Keratinocyte (primary cell): ENCODE results near the gene AKAP8L. TPM values are rescaled to one million over a fixed set of nuclear protein-coding genes. Genes with fewer than 3 reads are reported as not detected.

ENCODE experiments used
- DNase-seq: peaks from one replicate; pipeline ENCODE4 v3.0.0-alpha.2; 2011; ENCODE audit warnings: low read depth, missing footprints, low spot score
- FAIRE-seq: peaks from 2 replicates; lab custom pipeline; 2011; peaks lifted over from hg19 to GRCh38; lab: Jason Lieb, UNC
- H2AFZ ChIP-seq: 2 replicates; pipeline ENCODE4 v1.6.0; 2012; ENCODE audit warnings: low read length, control low read depth, inconsistent platforms; ENCODE audit not compliant: control insufficient read depth
- H3K27ac ChIP-seq: 2 replicates; pipeline ENCODE4 v1.5.1; 2011; ENCODE audit warnings: low read length; ENCODE audit not compliant: control insufficient read depth, insufficient read depth
- H3K27me3 ChIP-seq: 3 replicates; pipeline ENCODE4 v1.6.0; 2011; ENCODE audit warnings: low read length; ENCODE audit not compliant: control insufficient read depth, insufficient read depth; ENCODE audit errors: extremely low read depth
- H3K36me3 ChIP-seq, 2 experiments: 2 replicates in 1 of 2; 3 replicates in 1 of 2; pipeline ENCODE4 v1.5.1; 2011; ENCODE audit warnings: low read length in 2 of 2, mild to moderate bottlenecking in 1 of 2; ENCODE audit not compliant: control insufficient read depth in 2 of 2, insufficient read depth in 2 of 2; ENCODE audit errors: extremely low read depth in 1 of 2
- H3K4me1 ChIP-seq: 3 replicates; pipeline ENCODE4 v1.5.1; 2011; ENCODE audit warnings: low read length; ENCODE audit not compliant: control insufficient read depth, insufficient read depth; ENCODE audit errors: extremely low read depth
- H3K4me2 ChIP-seq: 3 replicates; pipeline ENCODE4 v1.6.0; 2011; ENCODE audit warnings: low read depth, low read length; ENCODE audit not compliant: control insufficient read depth, insufficient read depth; ENCODE audit errors: extremely low read depth
- H3K4me3 ChIP-seq, 3 experiments: fragments of 200-600 bp in 1 of 3; sonication (generic) in 1 of 3; 2 replicates in 2 of 3; 3 replicates in 1 of 3; pipeline ENCODE4 v1.5.1; 2011 to 2016; ENCODE audit warnings: low read length in 3 of 3, mild to moderate bottlenecking in 3 of 3, control low read depth in 2 of 3, inconsistent platforms in 1 of 3, low read depth in 1 of 3, mixed read lengths in 1 of 3, mixed run types in 1 of 3, moderate library complexity in 1 of 3; ENCODE audit not compliant: control insufficient read depth in 2 of 3, insufficient read depth in 2 of 3; ENCODE audit errors: extremely low read depth in 1 of 3
- H3K79me2 ChIP-seq: 2 replicates; pipeline ENCODE4 v1.6.0; 2012; ENCODE audit warnings: low read length; ENCODE audit not compliant: control insufficient read depth, insufficient read depth
- H3K9ac ChIP-seq: 3 replicates; pipeline ENCODE4 v1.6.0; 2011; ENCODE audit warnings: low read length; ENCODE audit not compliant: control insufficient read depth, insufficient read depth; ENCODE audit errors: extremely low read depth
- H3K9me1 ChIP-seq: 3 replicates; pipeline ENCODE4 v1.6.0; 2011; ENCODE audit warnings: low read length; ENCODE audit not compliant: control insufficient read depth, insufficient read depth; ENCODE audit errors: extremely low read depth
- H3K9me3 ChIP-seq: 2 replicates; pipeline ENCODE4 v1.5.1; 2012; ENCODE audit warnings: low read depth, low read length; ENCODE audit not compliant: control insufficient read depth
- H4K20me1 ChIP-seq: 3 replicates; pipeline ENCODE4 v1.6.0; 2011; ENCODE audit warnings: low read length; ENCODE audit not compliant: control insufficient read depth, insufficient read depth; ENCODE audit errors: extremely low read depth
- CTCF ChIP-seq, 3 experiments: IDR thresholded peaks in 1 of 3; conservative IDR thresholded peaks in 1 of 3; optimal IDR thresholded peaks in 1 of 3; 2 replicates in 2 of 3; 3 replicates in 1 of 3; pipeline versions ENCODE3 to v1.5.1; 2011; ENCODE audit warnings: low read length in 3 of 3, mild to moderate bottlenecking in 3 of 3, moderate library complexity in 2 of 3, control low read depth in 1 of 3, inconsistent platforms in 1 of 3; ENCODE audit not compliant: insufficient read depth in 2 of 3; ENCODE audit errors: extremely low read depth in 1 of 3
- EZH2 ChIP-seq: IDR thresholded peaks from one replicate; pipeline ENCODE4 v1.6.1; 2012; ENCODE audit warnings: inconsistent platforms, mild to moderate bottlenecking, low read length, moderate library complexity
- dilution Hi-C: fragments of 300-500 bp; cut with MboI; formaldehyde crosslinking; loops from one replicate; pipeline ENCODE4 v1.7.0; 2020; ENCODE audit warnings: low sequenced_read_pairs; ENCODE audit not compliant: extremely low pct_ligation_motif_present
- polyA plus RNA-seq, 5 experiments: library from polyadenylated mRNA; depleted of rRNA in 3 of 5; stranded (reverse) in 3 of 5; stranded (forward) in 1 of 5; unstranded in 1 of 5; fragments of >200 nt; gene quantifications; 1 replicate in 1 of 5; 2 replicates in 3 of 5; 3 replicates in 1 of 5; pipeline versions ENCODE4 v1.2.1 to v1.2.3, GENCODE V29; 2011 to 2012; ENCODE audit warnings: missing spikeins in 2 of 5, low read depth in 1 of 5, low replicate concordance in 1 of 5

AKAP8L gene
- polyA plus RNA-seq, 1 donor (not counting 4 experiments of a cell fraction or from before 2014, with no cell fraction given), result 48.2 TPM

- Histone ChIP-seq H3K27me3 (no peaks in the 10 kb centered on the region), H3K9me3 (no peaks in the 10 kb centered on the region), H3K4me2 (peak overlapping the region; percentile 88), H4K20me1 (peaks cover under 1% of the 10 kb centered on the region), H3K36me3 (peaks cover 6 to 8% of the 10 kb centered on the region in 2 experiments), H3K9ac (peak overlapping the region; percentile 84), H3K79me2 (peaks cover 40% of the 10 kb centered on the region), H3K9me1 (no peaks in the 10 kb centered on the region), H3K27ac (peak overlapping the region; percentile 70), H2AFZ (peak overlapping the region; percentile 24), H3K4me1 (peaks cover 22% of the 10 kb centered on the region), H3K4me3 (peak overlapping the region; percentile 44 to 65 (median 60))
- DNase-seq (peak; percentile 33), FAIRE-seq (no peak)
- dilution Hi-C loops, result no loop called here
- TF ChIP-seq CTCF (optimal IDR thresholded peaks at IDR 0.05 in 1 of 3, IDR thresholded peaks at IDR 0.05 in 1 of 3, conservative IDR thresholded peaks at IDR 0.05 in 1 of 3; ENCODE audit: extremely low read depth in 1 of 3, insufficient read depth in 2 of 3, low read length in 3 of 3) (peak in 1 of 3 experiments; percentile 3), EZH2 (no peak)
Measured at GRCh38 chr19:15379999-15380647, 38.7 kb downstream of the AKAP8L start.

GRCh38 chr19:15379083-15379998 lies 39.4 kb downstream of the AKAP8L start, which contains the start of gene AKAP8:
Gene AKAP8 (minus strand): TSS chr19:15379787. CDS start chr19:15379731, 56 bp downstream.
- Histone ChIP-seq H3K36me3 (peaks cover 12 to 15% of the 10 kb centered on the region in 2 experiments), H3K9me3 (no peaks in the 10 kb centered on the region), H2AFZ (peak within 1 kb of the TSS; percentile 87), H3K9me1 (no peaks in the 10 kb centered on the region), H3K9ac (peak within 1 kb of the TSS; percentile 93), H3K79me2 (peaks cover 48% of the 10 kb centered on the region), H3K27ac (peak within 1 kb of the TSS; percentile 90), H3K4me2 (peak within 1 kb of the TSS; percentile 88), H3K4me3 (peak within 1 kb of the TSS; percentile 79 to 97 (median 91)), H3K4me1 (peaks cover 22% of the 10 kb centered on the region), H4K20me1 (peaks cover 4% of the 10 kb centered on the region), H3K27me3 (no peaks in the 10 kb centered on the region)
- DNase-seq (peak; percentile 90), FAIRE-seq (peak; percentile 17)
- dilution Hi-C loops, result no loop called here
- no peak for TF ChIP-seq EZH2
- no peak for TF ChIP-seq CTCF (optimal IDR thresholded peaks at IDR 0.05 in 1 of 3, IDR thresholded peaks at IDR 0.05 in 1 of 3, conservative IDR thresholded peaks at IDR 0.05 in 1 of 3; ENCODE audit: extremely low read depth in 1 of 3, insufficient read depth in 2 of 3, low read length in 3 of 3)
